ENCODE results near the gene PRLR.

- TF ChIP-seq CTCF (IDR thresholded peaks at IDR 0.05; ENCODE audit: low read length): no peak
- no peak for TF ChIP-seq EZH2 (optimal IDR thresholded peaks at IDR 0.05; ENCODE audit: low read depth, low read length)
Observed at GRCh38 chr5:35098214-35098613, 132.1 kb downstream of the PRLR start.

Measured in MM.1S (cell line).